AG09309 (cell line): ENCODE measurements around the gene RANBP3.
"Not testable (repeated sequence)": the region's sequence is repeated elsewhere in the genome, so short reads cannot be mapped to it uniquely, and the experiment has no call there.

Experiments used
- DNase-seq: peaks from one replicate; pipeline ENCODE4 v3.0.0-alpha.2; 2010; ENCODE audit warnings: low read depth
- H3K4me3 ChIP-seq: 2 replicates; pipeline ENCODE4 v1.5.1; 2011; ENCODE audit warnings: mild to moderate bottlenecking, low read depth, low read length, moderate library complexity; ENCODE audit not compliant: control insufficient read depth
- TF ChIP-seq, protein P1 (sequence below): IDR thresholded peaks from 2 replicates; pipeline ENCODE4 v1.5.1; 2011; ENCODE audit warnings: mild to moderate bottlenecking, low read depth, low read length, inconsistent platforms; ENCODE audit not compliant: insufficient read depth, control insufficient read depth; ENCODE audit errors: missing control alignments

RANBP3 gene

DNA sequence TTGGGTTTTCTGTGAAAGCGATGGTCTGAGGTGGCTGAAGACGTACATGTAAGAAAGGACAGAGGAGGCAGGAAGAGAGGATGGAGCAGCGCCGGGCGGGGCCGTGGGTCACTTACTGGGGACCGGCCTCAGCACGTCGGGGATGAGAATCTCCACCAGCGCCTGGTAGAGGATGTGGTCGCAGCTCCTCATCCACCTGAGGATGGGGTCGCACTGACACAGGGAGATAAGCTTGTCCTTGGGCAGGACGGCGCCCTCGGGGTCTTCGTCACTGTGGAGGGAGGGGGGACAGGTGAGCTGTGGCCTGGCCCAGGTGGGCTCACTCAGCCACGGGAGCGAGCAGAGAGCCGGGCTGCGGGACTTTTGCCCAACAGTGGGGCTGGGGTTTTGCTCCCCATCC, 29.0 kb upstream of the RANBP3 start:
- no peak for DNase-seq
- TF ChIP-seq, protein P1, sequence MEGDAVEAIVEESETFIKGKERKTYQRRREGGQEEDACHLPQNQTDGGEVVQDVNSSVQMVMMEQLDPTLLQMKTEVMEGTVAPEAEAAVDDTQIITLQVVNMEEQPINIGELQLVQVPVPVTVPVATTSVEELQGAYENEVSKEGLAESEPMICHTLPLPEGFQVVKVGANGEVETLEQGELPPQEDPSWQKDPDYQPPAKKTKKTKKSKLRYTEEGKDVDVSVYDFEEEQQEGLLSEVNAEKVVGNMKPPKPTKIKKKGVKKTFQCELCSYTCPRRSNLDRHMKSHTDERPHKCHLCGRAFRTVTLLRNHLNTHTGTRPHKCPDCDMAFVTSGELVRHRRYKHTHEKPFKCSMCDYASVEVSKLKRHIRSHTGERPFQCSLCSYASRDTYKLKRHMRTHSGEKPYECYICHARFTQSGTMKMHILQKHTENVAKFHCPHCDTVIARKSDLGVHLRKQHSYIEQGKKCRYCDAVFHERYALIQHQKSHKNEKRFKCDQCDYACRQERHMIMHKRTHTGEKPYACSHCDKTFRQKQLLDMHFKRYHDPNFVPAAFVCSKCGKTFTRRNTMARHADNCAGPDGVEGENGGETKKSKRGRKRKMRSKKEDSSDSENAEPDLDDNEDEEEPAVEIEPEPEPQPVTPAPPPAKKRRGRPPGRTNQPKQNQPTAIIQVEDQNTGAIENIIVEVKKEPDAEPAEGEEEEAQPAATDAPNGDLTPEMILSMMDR: no peak
- H3K4me3 ChIP-seq: no peak overlapping the region

DNA sequence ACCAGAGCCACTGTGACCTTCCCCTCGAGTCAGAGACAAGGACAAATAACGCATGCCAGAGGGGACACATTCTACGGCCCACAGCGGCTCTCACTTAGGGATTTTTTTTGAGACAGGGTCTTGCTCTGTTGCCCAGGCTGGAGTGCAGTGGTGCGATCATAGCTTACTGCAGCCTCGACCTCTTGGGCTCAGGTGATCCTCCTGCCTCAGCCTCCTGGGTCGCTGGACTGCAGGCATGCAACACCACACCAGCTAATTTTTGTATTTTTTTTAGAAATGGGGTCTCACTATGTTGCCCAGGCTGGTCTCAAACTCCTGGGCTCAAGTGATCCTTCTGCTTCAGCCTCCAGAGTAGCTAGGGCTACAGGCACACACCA, 28.1 kb upstream of the RANBP3 start:
- not testable (repeated sequence) for DNase-seq, H3K4me3 ChIP-seq

DNA sequence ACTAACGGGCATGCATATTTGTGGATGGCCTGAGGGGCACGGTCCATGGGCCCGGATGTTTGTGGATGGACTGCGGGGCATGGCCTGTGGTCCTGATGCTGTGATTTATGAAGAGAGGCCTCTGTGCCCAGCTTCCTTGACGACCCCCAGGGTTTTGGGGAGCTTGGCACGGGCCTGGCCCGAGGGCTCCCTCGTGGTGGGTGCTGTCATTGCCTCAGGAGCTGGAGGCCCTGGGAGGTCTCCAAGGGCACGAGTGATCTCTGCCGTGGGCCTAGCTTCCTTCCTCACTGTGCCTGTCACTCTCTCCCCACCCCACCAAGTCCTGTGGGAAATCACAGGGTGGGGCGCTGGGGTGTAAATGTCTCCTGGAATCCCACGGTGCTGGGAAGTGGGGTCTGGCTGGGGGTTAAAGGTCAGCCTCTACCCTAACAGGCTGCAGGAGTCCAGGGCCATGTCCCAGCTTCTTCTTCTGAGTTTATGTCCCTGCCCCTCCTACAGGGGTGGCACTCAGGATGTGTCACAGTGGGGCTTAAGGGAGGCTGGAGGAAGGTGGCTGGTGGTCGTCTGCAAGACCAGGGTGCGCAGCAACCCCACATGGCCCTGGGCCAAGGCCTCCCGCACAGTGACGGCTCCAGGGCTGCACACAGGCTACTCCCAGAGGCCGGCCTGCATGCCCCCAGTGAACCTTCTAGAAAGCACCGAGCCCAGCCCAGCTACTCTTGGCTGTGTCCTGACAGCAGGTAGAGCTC, 27.6 kb upstream of the RANBP3 start:
- TF ChIP-seq, protein P1: no peak
- no peak overlapping the region for H3K4me3 ChIP-seq
- no peak for DNase-seq

GRCh38 chr19:6003976-6004375, 26.0 kb upstream of the RANBP3 start:
- H3K4me3 ChIP-seq: no peak overlapping the region
- TF ChIP-seq, protein P1: no peak
- no peak for DNase-seq

- TF ChIP-seq, protein P1: no peak
- DNase-seq: no peak
- no peak overlapping the region for H3K4me3 ChIP-seq
Measured at GRCh38 chr19:6002591-6002990, 24.7 kb upstream of the RANBP3 start.

DNA sequence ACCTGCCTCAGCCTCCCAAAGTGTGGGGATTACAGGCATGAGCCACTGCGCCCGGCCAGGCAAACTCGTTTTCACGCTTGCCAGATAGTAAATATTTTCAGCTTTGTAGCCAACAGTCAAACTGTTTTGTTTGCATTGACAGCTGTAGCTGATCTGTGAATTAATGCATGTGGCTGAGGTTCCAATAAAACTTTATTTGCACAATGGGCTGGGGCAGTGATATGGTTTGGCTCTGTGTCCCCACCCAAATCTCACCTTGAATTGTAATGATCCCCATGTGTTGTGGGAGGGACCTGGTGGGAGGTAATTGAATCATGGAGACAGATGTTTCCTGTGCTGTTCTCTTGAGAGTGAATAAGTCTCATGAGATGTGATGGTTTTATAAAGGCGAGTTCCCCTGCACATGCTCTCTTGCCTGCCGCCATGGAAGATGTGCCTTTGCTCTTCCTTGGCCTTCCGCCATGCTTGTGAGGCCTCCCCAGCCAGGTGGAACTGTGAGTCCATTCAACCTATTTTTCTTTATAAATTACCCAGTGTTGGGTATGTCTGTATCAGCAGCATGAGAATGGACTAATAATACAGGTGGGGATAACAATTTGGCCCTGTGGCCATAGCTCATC, 22.4 kb upstream of the RANBP3 start:
- no peak for DNase-seq
- TF ChIP-seq, protein P1: no peak

GRCh38 chr19:5999693-6000092, 21.8 kb upstream of the RANBP3 start:
- DNase-seq: no peak
- TF ChIP-seq, protein P1: no peak
- H3K4me3 ChIP-seq: no peak overlapping the region

More for the DNA sequence above, 22.4 kb upstream of the RANBP3 start:
- no peak overlapping the region for H3K4me3 ChIP-seq
